A549 treated with Mapracorat at 1 μM for 4 hours (cell line): ENCODE results near the gene FBXO4. TPM values are rescaled to one million over a fixed set of nuclear protein-coding genes. Genes with fewer than 3 reads are reported as not detected.

Experiments
- total RNA-seq: library from RNA; stranded (reverse); fragments of 200-300 nt; extraction: Qiagen RNA extraction; gene quantifications from 5 replicates; pipeline ENCODE4 v1.2.3, GENCODE V29; 2022

FBXO4 gene
- total RNA-seq, result 5.9 to 8.1 TPM (median 7.3 TPM) in 5 replicates

GRCh38 chr5:41924872-41925554 is at the start of gene FBXO4:
TSS of gene FBXO4 (plus strand) at chr5:41925281. CDS start at chr5:41925310, 29 bp downstream.

DNA sequence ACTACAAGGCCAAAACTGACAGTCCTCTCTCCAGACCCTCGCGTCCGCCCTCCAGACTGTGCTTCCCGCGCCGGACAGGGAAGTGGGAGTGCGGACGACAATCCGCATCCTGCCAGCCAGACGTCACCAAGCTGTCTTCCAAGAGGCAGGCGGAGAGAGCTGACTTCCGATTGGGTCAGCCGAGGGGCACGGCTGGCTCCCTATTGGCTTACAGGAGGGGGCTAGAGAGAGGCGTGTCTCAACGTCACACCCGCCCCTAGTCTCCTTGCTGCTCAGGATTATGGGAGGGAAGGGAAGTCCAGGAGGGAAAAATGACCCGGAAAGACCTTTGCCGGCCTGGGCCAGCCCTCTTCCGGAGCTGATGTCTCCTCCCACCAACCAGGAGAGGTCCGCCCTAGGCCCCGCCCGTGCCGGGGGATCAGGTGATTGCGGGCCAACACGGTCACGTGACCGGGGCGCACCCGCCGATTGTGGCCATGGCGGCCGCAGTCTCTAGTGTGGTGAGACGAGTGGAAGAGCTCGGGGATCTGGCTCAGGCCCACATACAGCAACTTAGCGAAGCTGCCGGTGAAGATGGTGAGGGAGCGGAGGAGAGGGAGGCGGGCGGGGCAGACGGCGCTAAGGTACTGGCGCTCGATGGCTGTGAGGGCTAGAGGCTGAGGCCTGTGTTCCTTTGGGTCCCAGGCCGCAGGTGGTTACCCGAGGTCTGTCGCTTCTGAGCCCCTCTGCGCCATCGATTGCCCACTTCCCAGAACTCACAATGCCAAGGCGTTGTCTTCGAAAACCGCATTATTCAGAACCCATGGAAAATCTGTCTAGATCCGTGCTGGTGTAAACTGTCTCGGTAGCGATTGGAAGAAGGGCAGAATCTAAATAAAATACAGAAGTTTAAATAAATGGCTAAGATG is 20.9 kb upstream of the FBXO4 start, which contains the start of gene RIMOC1:
Gene RIMOC1 (plus strand): TSS at position 453 of the 908 bp plus-strand sequence. CDS start 24 bp downstream, at position 477.

Other genes with a start within 250 kb of the FBXO4 start
- gene OXCT1, start 54.9 kb upstream of the FBXO4 start, total RNA-seq, result 2.5 to 3.7 TPM (median 2.9 TPM) in 5 replicates
- gene RIMOC1, start 20.9 kb upstream of the FBXO4 start, total RNA-seq, result 9.7 to 10.8 TPM (median 10.6 TPM) in 5 replicates